HepG2 (cell line): Measurements from ENCODE around the gene ELOVL5. TPM values are rescaled to one million over a fixed set of nuclear protein-coding genes. Genes with fewer than 3 reads are reported as not detected.

ENCODE experiments used
- ATAC-seq: fragments of 200-7000 bp; cut with Tn5 transposase; 3 replicates; pipeline ENCODE4 v1.9.1; 2020; ENCODE audit warnings: mild to moderate bottlenecking, moderate library complexity
- BruUV-seq: library from RNA; stranded (reverse); fragments of 400-500 nt; replicated peaks from 2 replicates; lab custom pipeline; 2021; lab: Mats Ljungman, UMichigan
- CTCF ChIA-PET: fragments of 300-600 bp; formaldehyde crosslinking; extraction: SDS; loops from one replicate; lab custom pipeline; 2021; ENCODE audit warnings: low total read pairs, inconsistent platforms, low intra/inter-chr PET ratio; lab: Yijun Ruan, JAX
- POLR2A ChIA-PET: fragments of 350-600 bp; sonication (Branson Sonifier 250); formaldehyde crosslinking; loops from one replicate; lab custom pipeline; 2020; ENCODE audit warnings: antibody characterized with exemption, inconsistent platforms; lab: Yijun Ruan, JAX
- DNase-seq: peaks from one replicate; pipeline ENCODE4 v3.0.0-alpha.2; 2015; ENCODE audit warnings: low spot score
- FAIRE-seq: peaks from 3 replicates; lab custom pipeline; 2011; peaks lifted over from hg19 to GRCh38; lab: Jason Lieb, UNC
- H2AFZ ChIP-seq: one replicate; pipeline ENCODE4 v1.6.1; 2011; ENCODE audit warnings: low read length, inconsistent platforms
- H3K27ac ChIP-seq: fragments of 300-600 bp; 3 replicates; pipeline ENCODE4 v1.8.0; 2011; ENCODE audit warnings: mixed run types, mild to moderate bottlenecking, mixed read lengths, low read length, inconsistent platforms; ENCODE audit not compliant: insufficient read depth; ENCODE audit errors: extremely low read length
- H3K27me3 ChIP-seq, 2 experiments: fragments of 200-600 bp in 1 of 2; 2 replicates in 1 of 2; 3 replicates in 1 of 2; pipeline versions ENCODE4 v1.6.0 to v1.8.0; 2011; ENCODE audit warnings: low read length in 2 of 2, mild to moderate bottlenecking in 2 of 2, moderate library complexity in 2 of 2, inconsistent platforms in 1 of 2; ENCODE audit not compliant: insufficient read depth in 2 of 2, control insufficient read depth in 1 of 2
- H3K36me3 ChIP-seq, 2 experiments: fragments of 200-600 bp in 1 of 2; replicated peaks in 1 of 2; 2 replicates in 1 of 2; 3 replicates in 1 of 2; pipeline versions ENCODE4 v1.5.1 to v1.8.0; 2011; ENCODE audit warnings: low read length in 2 of 2, inconsistent platforms in 1 of 2; ENCODE audit not compliant: insufficient read depth in 2 of 2, control insufficient read depth in 1 of 2
- H3K4me1 ChIP-seq: 2 replicates; pipeline ENCODE4 v1.5.1; 2012; ENCODE audit warnings: low read length, inconsistent platforms; ENCODE audit not compliant: insufficient read depth
- H3K4me2 ChIP-seq: 2 replicates; pipeline ENCODE4 v1.6.0; 2011; ENCODE audit warnings: low read depth, low read length, inconsistent platforms
- H3K4me3 ChIP-seq, 3 experiments: fragments of 200-600 bp in 1 of 3; sonication (generic), shearing (Covaris generic) in 1 of 3; replicated peaks in 1 of 3; 2 replicates each; pipeline ENCODE4 v1.5.1; 2011 to 2016; ENCODE audit warnings: low read length in 3 of 3, inconsistent platforms in 2 of 3, low read depth in 2 of 3, mild to moderate bottlenecking in 2 of 3, control low read depth in 1 of 3, mixed read lengths in 1 of 3; ENCODE audit not compliant: insufficient read depth in 1 of 3
- H3K79me2 ChIP-seq: one replicate; pipeline ENCODE4 v1.6.1; 2011; ENCODE audit warnings: low read length, inconsistent platforms; ENCODE audit not compliant: insufficient read depth
- H3K9ac ChIP-seq: 2 replicates; pipeline ENCODE4 v1.6.0; 2011; ENCODE audit warnings: mild to moderate bottlenecking, low read depth, low read length, inconsistent platforms; ENCODE audit not compliant: insufficient read depth
- H3K9me3 ChIP-seq: 2 replicates; pipeline ENCODE4 v1.5.1; 2012; ENCODE audit warnings: mild to moderate bottlenecking, low read length
- H4K20me1 ChIP-seq: 2 replicates; pipeline ENCODE4 v1.6.0; 2011; ENCODE audit warnings: inconsistent platforms, mild to moderate bottlenecking, low read length, moderate library complexity; ENCODE audit not compliant: insufficient read depth
- GATA4 ChIP-seq: sonication (generic); IDR thresholded peaks from 2 replicates; pipeline ENCODE4 v1.6.1; 2016; ENCODE audit warnings: antibody characterized with exemption, low read depth, borderline replicate concordance
- GATAD2A ChIP-seq: IDR thresholded peaks from 2 replicates; pipeline ENCODE4 v1.6.1; 2016
- GPBP1L1 ChIP-seq: sonication (generic); formaldehyde crosslinking; IDR thresholded peaks from 2 replicates; pipeline ENCODE4 v1.5.0; 2020; ENCODE audit warnings: mild to moderate bottlenecking, missing genetic modification reagents
- HINFP ChIP-seq: sonication (generic); formaldehyde crosslinking; IDR thresholded peaks from 2 replicates; pipeline ENCODE4 v1.4.0; 2020; ENCODE audit warnings: low read depth, mild to moderate bottlenecking, missing genetic modification reagents
- HNRNPK ChIP-seq: fragments of 200-400 bp; formaldehyde crosslinking; IDR thresholded peaks from 2 replicates; pipeline ENCODE4 v1.6.1; 2018; ENCODE audit warnings: low read length, low read depth, moderate library complexity, mild to moderate bottlenecking; ENCODE audit not compliant: poor library complexity, severe bottlenecking
- RAD51 ChIP-seq: fragments of 450-650 bp; IDR thresholded peaks from 2 replicates; pipeline ENCODE4 v1.6.1; 2016; ENCODE audit warnings: borderline replicate concordance
- REPIN1 ChIP-seq: sonication (generic); formaldehyde crosslinking; IDR thresholded peaks from 2 replicates; pipeline ENCODE4 v1.8.0; 2022; ENCODE audit warnings: missing genetic modification reagents, low read depth, mild to moderate bottlenecking, borderline replicate concordance
- SCMH1 ChIP-seq: sonication (generic); formaldehyde crosslinking; IDR thresholded peaks from 2 replicates; pipeline ENCODE4 v1.9.0; 2021; ENCODE audit warnings: missing genetic modification reagents, mild to moderate bottlenecking, borderline replicate concordance
- TBP ChIP-seq: sonication (generic); formaldehyde crosslinking; IDR thresholded peaks from 2 replicates; pipeline ENCODE4 v1.5.0; 2020; ENCODE audit warnings: missing genetic modification reagents
- TFAP4 ChIP-seq: sonication (generic); IDR thresholded peaks from 2 replicates; pipeline ENCODE4 v1.6.1; 2016; ENCODE audit warnings: low read depth, borderline replicate concordance
- ZBTB44 ChIP-seq: sonication (generic); formaldehyde crosslinking; IDR thresholded peaks from 2 replicates; pipeline ENCODE4 v1.4.0; 2020; ENCODE audit warnings: missing genetic modification reagents
- ZNF160 ChIP-seq: sonication (generic); formaldehyde crosslinking; IDR thresholded peaks from 2 replicates; pipeline ENCODE4 v1.8.0; 2022; ENCODE audit warnings: mild to moderate bottlenecking, inconsistent platforms, missing genetic modification reagents
- ZNF205 ChIP-seq: IDR thresholded peaks from 2 replicates; pipeline ENCODE4 v1.6.1; 2018; ENCODE audit warnings: missing biosample characterization, missing genetic modification reagents
- ZNF484 ChIP-seq: sonication (generic); formaldehyde crosslinking; IDR thresholded peaks from 2 replicates; pipeline ENCODE4 v1.5.1; 2020; ENCODE audit warnings: mild to moderate bottlenecking, low read depth, missing genetic modification reagents, borderline replicate concordance
- ZNF557 ChIP-seq: sonication (generic); formaldehyde crosslinking; IDR thresholded peaks from 2 replicates; pipeline ENCODE4 v1.4.0; 2020; ENCODE audit warnings: missing genetic modification reagents
- ZNF558 ChIP-seq: sonication (generic); formaldehyde crosslinking; IDR thresholded peaks from 2 replicates; pipeline ENCODE4 v1.9.0; 2022; ENCODE audit warnings: mild to moderate bottlenecking, missing genetic modification reagents, borderline replicate concordance
- ZNF782 ChIP-seq: sonication (generic); formaldehyde crosslinking; IDR thresholded peaks from 2 replicates; pipeline ENCODE4 v1.4.0; 2020; ENCODE audit warnings: missing genetic modification reagents, mild to moderate bottlenecking, borderline replicate concordance
- ZNF788 ChIP-seq: sonication (generic); formaldehyde crosslinking; IDR thresholded peaks from 2 replicates; pipeline ENCODE4 v1.5.0; 2020; ENCODE audit warnings: mild to moderate bottlenecking, missing genetic modification reagents, borderline replicate concordance
- WGBS: methylation state at CpG from one replicate; pipeline ENCODE4 v1.1.6; 2017; ENCODE audit warnings: low lambda C conversion rate; 5-methylcytosine and 5-hydroxymethylcytosine counted together
- in situ Hi-C: cut with HindIII; loops from 2 replicates; pipeline ENCODE4 v1.10.0; 2017; ENCODE audit warnings: low pct_unique_long_range_greater_than_20kb; ENCODE audit not compliant: extremely low pct_ligation_motif_present
- intact Hi-C: fragments of 100-400 bp; cut with micrococcal nuclease; formaldehyde crosslinking; loops from one replicate; pipeline ENCODE4 v1.10.0; 2022; ENCODE audit not compliant: unreplicated experiment
- polyA plus RNA-seq, 8 experiments: library from polyadenylated mRNA; depleted of rRNA in 3 of 8; stranded (reverse) in 7 of 8; unstranded in 1 of 8; fragments of >200 nt; fragmentation: Illumina TruSeq in 4 of 8; extraction: Trizol in 4 of 8; gene quantifications; 2 replicates each; pipeline versions ENCODE4 v1.2.1 to v1.2.3, GENCODE V29; 2011 to 2016; ENCODE audit warnings: low read depth in 4 of 8, missing spikeins in 1 of 8, mixed read lengths in 1 of 8; ENCODE audit not compliant: insufficient read depth in 1 of 8
- total RNA-seq, 5 experiments: library from RNA; depleted of rRNA; stranded (reverse); fragments of >200 nt; fragmentation: Illumina TruSeq; extraction: Trizol; gene quantifications; 2 replicates each; pipeline ENCODE4 v1.2.3, GENCODE V29; 2016; ENCODE audit warnings: low read depth in 1 of 5

The ELOVL5 gene
- total and polyA plus RNA-seq, 2 of the 13 experiments (the other 11 are each of a cell fraction or from before 2014, with no cell fraction given): 50.1 to 72.4 TPM

- TF ChIP-seq HNRNPK (no peak), RAD51 (no peak), ZNF160 (CRISPR knock-in tag) (no peak), TFAP4 (no peak)
Observed at GRCh38 chr6:53311586-53311935, 37.2 kb downstream of the ELOVL5 start (continued).

GRCh38 chr6:53310771-53311585 lies 37.8 kb downstream of the ELOVL5 start:
- Histone ChIP-seq H3K4me1 (peaks cover 46% of the 10 kb centered on the region), H3K27ac (no peak overlapping the region), H2AFZ (no peak overlapping the region), H3K36me3 (no peaks in the 10 kb centered on the region), H3K27me3 (no peaks in the 10 kb centered on the region), H3K9me3 (no peaks in the 10 kb centered on the region), H3K79me2 (peaks cover 54% of the 10 kb centered on the region), H4K20me1 (no peaks in the 10 kb centered on the region), H3K9ac (no peak overlapping the region), H3K4me3 (no peak overlapping the region), H3K4me2 (no peak overlapping the region)
- in situ Hi-C loops: no loop called here
- 88% methylated on average over 6 of the region's 6 CpGs for WGBS
- TF ChIP-seq ZNF484 (CRISPR knock-in tag) (no peak), GPBP1L1 (CRISPR knock-in tag) (no peak), GATA4 (no peak), HINFP (CRISPR knock-in tag) (no peak), ZNF788 (CRISPR knock-in tag) (no peak), ZNF782 (CRISPR knock-in tag) (no peak), GATAD2A (CRISPR knock-in tag) (no peak), ZBTB44 (no peak), TBP (no peak), ZNF558 (CRISPR knock-in tag) (no peak), ZNF205 (CRISPR knock-in tag) (no peak), SCMH1 (CRISPR knock-in tag) (no peak), REPIN1 (CRISPR knock-in tag) (no peak), ZNF557 (CRISPR knock-in tag) (no peak)
- no peak for ATAC-seq
- BruUV-seq: no TSS peak
- intact Hi-C loops: no loop called here
- ChIA-PET POLR2A (interaction anchor here (1.3 kb wide), 1 partner anchor 49 kb away, joined by 3 read pairs; no protein-coding TSS in a partner anchor), CTCF (no interaction called here)
- no peak for DNase-seq
- no peak for FAIRE-seq
